ENCODE data around the gene TNFRSF25.

GRCh38 chr1:6419804-6420453 lies 46.0 kb downstream of the TNFRSF25 start, which contains the start of gene HES2:
- no peak for TF ChIP-seq CTCF (conservative IDR thresholded peaks at IDR 0.05; ENCODE audit: low read depth in 2 of 2)
- no peak for TF ChIP-seq EZH2phosphoT487 (IDR thresholded peaks at IDR 0.05; ENCODE audit: unreplicated experiment)
- peak; percentile 58 for TF ChIP-seq EZH2 (IDR thresholded peaks at IDR 0.05; ENCODE audit: low read depth, unreplicated experiment)
- 0 out of 2 replicates have a peak, but pooled peaks have one; percentile 15 for TF ChIP-seq POLR2AphosphoS5 (IDR thresholded peaks at IDR 0.05; ENCODE audit: low read depth)
- TF ChIP-seq REST (IDR thresholded peaks at IDR 0.05; ENCODE audit: unreplicated experiment): no peak
- TF ChIP-seq CREB1 (CRISPR knock-in tag; IDR thresholded peaks at IDR 0.05; ENCODE audit: low read depth): no peak
- TF ChIP-seq ZNF114 (CRISPR knock-in tag; IDR thresholded peaks at IDR 0.05): no peak
- no peak for TF ChIP-seq NANOG (IDR thresholded peaks at IDR 0.05; ENCODE audit: borderline replicate concordance)
- no peak for TF ChIP-seq STAT1 (IDR thresholded peaks at IDR 0.05; ENCODE audit: unreplicated experiment)

Data from GM23338 (cell line).